ENCODE results near the gene C6orf132.

Gene C6orf132

DNA sequence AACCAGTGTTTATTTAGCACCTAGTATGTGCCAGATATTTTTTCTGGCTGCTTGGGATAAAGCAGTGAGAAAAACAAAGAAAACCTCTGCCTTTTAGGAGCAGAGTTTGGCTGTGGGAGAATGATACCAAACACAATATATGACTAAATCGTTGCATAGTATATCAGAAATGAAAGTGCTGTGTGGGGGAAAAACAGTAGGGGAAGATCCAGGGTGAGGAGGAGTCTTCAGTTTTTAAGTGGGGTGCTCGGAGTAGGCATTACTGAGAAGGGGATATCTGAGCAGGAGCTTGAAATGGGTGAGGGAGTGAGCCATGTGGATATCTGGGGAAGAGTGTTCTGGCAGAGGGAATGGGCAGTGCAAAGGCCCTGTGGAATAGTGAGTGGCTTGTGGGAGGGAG is 69.1 kb downstream of the C6orf132 start:
- no peaks in the 10 kb centered on the region for H3K36me3 ChIP-seq (ENCODE audit: insufficient read depth)

DNA sequence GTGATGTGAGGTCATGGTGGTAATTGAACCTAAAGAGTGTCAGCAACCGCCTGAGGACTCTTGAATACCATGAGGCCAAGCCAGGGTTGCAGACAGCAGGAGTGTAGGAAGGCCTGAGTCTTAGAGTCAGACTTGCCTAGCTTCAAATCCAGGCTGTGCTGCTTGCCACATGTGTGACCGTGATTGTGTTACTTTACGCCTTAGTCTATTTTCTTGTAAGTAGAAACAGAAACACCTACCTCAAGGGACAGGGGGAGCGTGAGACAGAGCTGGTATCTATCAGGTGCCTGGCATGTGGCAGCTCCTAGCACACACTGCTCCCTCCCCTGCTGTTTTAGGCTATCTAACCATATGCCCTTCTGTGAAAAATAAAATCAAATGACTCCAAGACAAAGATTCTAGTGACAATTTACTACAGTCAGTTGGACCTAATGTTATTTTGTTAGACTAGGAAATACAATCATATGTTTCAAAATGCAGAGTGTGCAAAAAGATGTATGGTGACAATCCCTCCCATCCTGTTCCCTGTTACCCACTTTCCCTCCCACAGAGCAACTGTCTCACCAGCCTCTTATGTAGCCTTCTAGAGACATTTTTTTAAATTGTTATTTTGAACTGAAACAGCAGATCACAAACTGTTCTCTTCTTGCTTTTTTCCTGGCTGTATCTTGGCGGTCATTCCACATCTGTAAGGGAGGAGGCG is 70.4 kb downstream of the C6orf132 start:
- Histone ChIP-seq H3K4me1 (ENCODE audit: low read depth, poor library complexity, severe bottlenecking) (no peaks in the 10 kb centered on the region), H3K36me3 (ENCODE audit: insufficient read depth) (no peaks in the 10 kb centered on the region), H2AFZ (ENCODE audit: low read depth) (no peak overlapping the region), H3K9ac (no peak overlapping the region), H4K20me1 (ENCODE audit: insufficient read depth) (no peaks in the 10 kb centered on the region), H3K79me2 (ENCODE audit: insufficient read depth, low read depth) (no peaks in the 10 kb centered on the region), H3K4me3 (IDR thresholded peaks at IDR 0.05; ENCODE audit: insufficient read depth, low read depth, low read length) (no peak overlapping the region), H3K27ac (no peak overlapping the region), H3K27me3 (ENCODE audit: insufficient read depth, low read depth) (no peaks in the 10 kb centered on the region), H3K4me2 (no peak overlapping the region)
- TF ChIP-seq, protein P1, sequence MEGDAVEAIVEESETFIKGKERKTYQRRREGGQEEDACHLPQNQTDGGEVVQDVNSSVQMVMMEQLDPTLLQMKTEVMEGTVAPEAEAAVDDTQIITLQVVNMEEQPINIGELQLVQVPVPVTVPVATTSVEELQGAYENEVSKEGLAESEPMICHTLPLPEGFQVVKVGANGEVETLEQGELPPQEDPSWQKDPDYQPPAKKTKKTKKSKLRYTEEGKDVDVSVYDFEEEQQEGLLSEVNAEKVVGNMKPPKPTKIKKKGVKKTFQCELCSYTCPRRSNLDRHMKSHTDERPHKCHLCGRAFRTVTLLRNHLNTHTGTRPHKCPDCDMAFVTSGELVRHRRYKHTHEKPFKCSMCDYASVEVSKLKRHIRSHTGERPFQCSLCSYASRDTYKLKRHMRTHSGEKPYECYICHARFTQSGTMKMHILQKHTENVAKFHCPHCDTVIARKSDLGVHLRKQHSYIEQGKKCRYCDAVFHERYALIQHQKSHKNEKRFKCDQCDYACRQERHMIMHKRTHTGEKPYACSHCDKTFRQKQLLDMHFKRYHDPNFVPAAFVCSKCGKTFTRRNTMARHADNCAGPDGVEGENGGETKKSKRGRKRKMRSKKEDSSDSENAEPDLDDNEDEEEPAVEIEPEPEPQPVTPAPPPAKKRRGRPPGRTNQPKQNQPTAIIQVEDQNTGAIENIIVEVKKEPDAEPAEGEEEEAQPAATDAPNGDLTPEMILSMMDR (conservative IDR thresholded peaks at IDR 0.05; ENCODE audit: low read depth, low read length), result no peak

More for the DNA sequence above, 69.1 kb downstream of the C6orf132 start:
- H4K20me1 ChIP-seq (ENCODE audit: insufficient read depth), result no peaks in the 10 kb centered on the region
- H3K27me3 ChIP-seq (ENCODE audit: insufficient read depth, low read depth), result no peaks in the 10 kb centered on the region
- no peak overlapping the region for H3K9ac ChIP-seq
- no peaks in the 10 kb centered on the region for H3K4me1 ChIP-seq (ENCODE audit: low read depth, poor library complexity, severe bottlenecking)
- H3K4me2 ChIP-seq, result no peak overlapping the region
- H2AFZ ChIP-seq (ENCODE audit: low read depth), result no peak overlapping the region
- no peak overlapping the region for H3K27ac ChIP-seq
- no peak overlapping the region for H3K4me3 ChIP-seq (IDR thresholded peaks at IDR 0.05; ENCODE audit: insufficient read depth, low read depth, low read length)
- TF ChIP-seq, protein P1 (conservative IDR thresholded peaks at IDR 0.05; ENCODE audit: low read depth, low read length), result no peak
- no peaks in the 10 kb centered on the region for H3K79me2 ChIP-seq (ENCODE audit: insufficient read depth, low read depth)

DNA sequence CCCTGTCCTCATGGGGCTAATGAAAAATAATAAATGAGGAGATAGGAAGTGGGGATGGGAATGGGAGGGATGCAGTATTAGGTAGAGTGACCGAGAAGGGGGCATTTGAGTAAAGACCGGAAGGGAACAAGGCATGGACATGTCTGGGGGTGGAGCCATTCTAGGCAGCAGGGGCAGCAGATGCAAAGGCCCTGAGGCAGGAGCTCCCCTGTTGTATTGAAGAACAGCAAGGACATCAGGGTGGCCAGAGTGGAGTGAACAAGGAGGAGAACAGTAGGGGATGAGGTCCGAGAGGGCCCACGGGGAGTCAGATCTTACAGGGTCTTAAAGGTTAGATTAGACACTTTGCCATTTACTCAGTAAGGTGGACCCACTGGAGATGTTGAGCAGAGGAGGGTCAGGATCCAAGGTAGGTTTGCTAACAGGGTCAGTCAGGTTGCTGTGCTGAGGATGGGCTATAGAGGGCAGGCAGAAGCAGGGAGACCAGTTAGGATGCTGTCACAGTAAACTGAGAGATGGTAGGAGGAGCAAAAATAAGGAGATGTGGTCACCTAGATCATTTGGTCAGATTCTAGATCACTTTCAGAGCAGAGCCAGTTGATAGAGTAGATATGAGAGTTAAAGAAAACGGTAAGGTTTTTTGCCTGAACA is 73.4 kb downstream of the C6orf132 start:
- H3K36me3 ChIP-seq (ENCODE audit: insufficient read depth), result no peaks in the 10 kb centered on the region
- no peaks in the 10 kb centered on the region for H3K27me3 ChIP-seq (ENCODE audit: insufficient read depth, low read depth)
- H3K27ac ChIP-seq, result no peak overlapping the region
- H2AFZ ChIP-seq (ENCODE audit: low read depth), result no peak overlapping the region
- H3K79me2 ChIP-seq (ENCODE audit: insufficient read depth, low read depth), result no peaks in the 10 kb centered on the region
- H3K4me1 ChIP-seq (ENCODE audit: low read depth, poor library complexity, severe bottlenecking), result no peaks in the 10 kb centered on the region
- no peak overlapping the region for H3K4me2 ChIP-seq
- H3K4me3 ChIP-seq (IDR thresholded peaks at IDR 0.05; ENCODE audit: insufficient read depth, low read depth, low read length), result no peak overlapping the region
- H4K20me1 ChIP-seq (ENCODE audit: insufficient read depth), result no peaks in the 10 kb centered on the region
- no peak overlapping the region for H3K9ac ChIP-seq
- TF ChIP-seq, protein P1 (conservative IDR thresholded peaks at IDR 0.05; ENCODE audit: low read depth, low read length), result no peak

DNA sequence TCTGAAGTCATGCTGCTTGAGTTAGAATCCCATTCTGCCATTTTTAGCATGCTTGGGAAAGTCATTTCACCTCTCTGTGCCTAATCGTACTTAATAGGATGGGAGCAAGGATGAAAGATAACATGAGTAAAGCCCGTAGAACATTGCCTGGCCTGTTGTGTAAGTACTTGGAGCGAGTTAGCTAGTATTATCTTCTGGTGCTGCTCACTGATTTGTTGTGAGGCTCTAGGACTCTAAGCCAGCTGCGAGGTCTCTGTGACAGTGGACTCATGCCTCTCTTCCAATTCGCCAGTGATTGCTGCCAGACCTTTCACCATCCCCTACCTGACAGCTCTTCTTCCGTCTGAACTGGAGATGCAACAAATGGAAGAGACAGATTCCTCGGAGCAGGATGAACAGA is 74.2 kb downstream of the C6orf132 start:
- H2AFZ ChIP-seq (ENCODE audit: low read depth), result no peak overlapping the region
- no peak overlapping the region for H3K27ac ChIP-seq
- H3K4me3 ChIP-seq (IDR thresholded peaks at IDR 0.05; ENCODE audit: insufficient read depth, low read depth, low read length), result no peak overlapping the region
- no peaks in the 10 kb centered on the region for H4K20me1 ChIP-seq (ENCODE audit: insufficient read depth)
- no peaks in the 10 kb centered on the region for H3K4me1 ChIP-seq (ENCODE audit: low read depth, poor library complexity, severe bottlenecking)
- no peaks in the 10 kb centered on the region for H3K79me2 ChIP-seq (ENCODE audit: insufficient read depth, low read depth)
- TF ChIP-seq, protein P1 (conservative IDR thresholded peaks at IDR 0.05; ENCODE audit: low read depth, low read length), result no peak
- no peaks in the 10 kb centered on the region for H3K27me3 ChIP-seq (ENCODE audit: insufficient read depth, low read depth)
- no peaks in the 10 kb centered on the region for H3K36me3 ChIP-seq (ENCODE audit: insufficient read depth)
- no peak overlapping the region for H3K9ac ChIP-seq
- H3K4me2 ChIP-seq, result no peak overlapping the region
